Raji (cell line): ENCODE data around the gene KCNK2.

Experiments used
- POLR2A ChIP-seq: IDR thresholded peaks from 2 replicates; pipeline ENCODE4 v1.6.1; 2011; ENCODE audit warnings: low read depth, low read length, control low read depth; ENCODE audit not compliant: insufficient read depth

KCNK2 gene

GRCh38 chr1:215082532-215083382 lies at the start of gene KCNK2:
Gene KCNK2 (plus strand): TSS chr1:215082737. CDS start chr1:215083386, 649 bp downstream.
- no peak for TF ChIP-seq POLR2A

GRCh38 chr1:215032911-215033526 lies 49.5 kb upstream of the KCNK2 start:
- TF ChIP-seq POLR2A, result no peak

GRCh38 chr1:215040190-215040589 lies 42.3 kb upstream of the KCNK2 start:
- no peak for TF ChIP-seq POLR2A

GRCh38 chr1:215043401-215043800 lies 39.1 kb upstream of the KCNK2 start:
- TF ChIP-seq POLR2A, result no peak

GRCh38 chr1:215044151-215044550 lies 38.4 kb upstream of the KCNK2 start:
- no peak for TF ChIP-seq POLR2A

GRCh38 chr1:215045698-215046308 lies 36.7 kb upstream of the KCNK2 start:
- no peak for TF ChIP-seq POLR2A

- no peak for TF ChIP-seq POLR2A
Measured at GRCh38 chr1:215052256-215053015, 30.1 kb upstream of the KCNK2 start.

GRCh38 chr1:215054266-215054665 lies 28.3 kb upstream of the KCNK2 start:
- no peak for TF ChIP-seq POLR2A

GRCh38 chr1:215055281-215055935 lies 27.1 kb upstream of the KCNK2 start:
- no peak for TF ChIP-seq POLR2A

- TF ChIP-seq POLR2A, result no peak
Measured at GRCh38 chr1:215056584-215056983, 26.0 kb upstream of the KCNK2 start.

- no peak for TF ChIP-seq POLR2A
Measured at GRCh38 chr1:215059947-215060346, 22.6 kb upstream of the KCNK2 start.

- TF ChIP-seq POLR2A, result no peak
Measured at GRCh38 chr1:215064327-215064726, 18.2 kb upstream of the KCNK2 start.

- no peak for TF ChIP-seq POLR2A
Measured at GRCh38 chr1:215071078-215071477, 11.5 kb upstream of the KCNK2 start.

GRCh38 chr1:215076322-215076721 lies 6.2 kb upstream of the KCNK2 start:
- TF ChIP-seq POLR2A, result no peak

GRCh38 chr1:215079456-215079855 lies 3.1 kb upstream of the KCNK2 start:
- TF ChIP-seq POLR2A, result no peak
